C4-2B (cell line): ENCODE data around the gene ASB11.

ENCODE experiments used
- H3K27ac ChIP-seq: fragments of 450-650 bp; 2 replicates; pipeline ENCODE4 v1.5.1; 2017
- ZFX ChIP-seq: fragments of 450-650 bp; IDR thresholded peaks from 2 replicates; pipeline ENCODE4 v1.6.1; 2017
- TF ChIP-seq, protein P1 (sequence below): fragments of 450-650 bp; conservative IDR thresholded peaks from 2 replicates; pipeline ENCODE4 v1.5.1; 2017; ENCODE audit warnings: mild to moderate bottlenecking

ASB11 gene

DNA sequence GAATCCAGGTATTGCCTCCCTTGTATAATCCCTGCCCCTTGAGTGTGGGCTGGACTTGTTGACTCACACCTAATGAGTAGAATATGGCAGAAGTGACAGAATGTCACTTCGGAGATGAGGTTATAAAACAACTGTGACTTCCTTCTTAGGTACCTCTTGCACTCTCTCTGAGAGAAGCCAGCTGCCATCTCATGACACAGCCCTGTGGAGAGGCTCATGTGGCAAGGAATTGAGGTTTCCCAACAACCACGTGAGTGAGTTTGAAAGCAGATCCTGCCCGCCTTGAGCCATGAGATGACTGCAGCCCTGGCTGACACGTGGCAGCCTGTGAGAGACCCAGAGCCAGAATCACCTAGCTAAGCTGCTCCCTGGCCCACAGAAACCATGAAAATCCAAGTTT lies 13.5 kb downstream of the ASB11 start:
- H3K27ac ChIP-seq = no peak overlapping the region
- TF ChIP-seq, protein P1, sequence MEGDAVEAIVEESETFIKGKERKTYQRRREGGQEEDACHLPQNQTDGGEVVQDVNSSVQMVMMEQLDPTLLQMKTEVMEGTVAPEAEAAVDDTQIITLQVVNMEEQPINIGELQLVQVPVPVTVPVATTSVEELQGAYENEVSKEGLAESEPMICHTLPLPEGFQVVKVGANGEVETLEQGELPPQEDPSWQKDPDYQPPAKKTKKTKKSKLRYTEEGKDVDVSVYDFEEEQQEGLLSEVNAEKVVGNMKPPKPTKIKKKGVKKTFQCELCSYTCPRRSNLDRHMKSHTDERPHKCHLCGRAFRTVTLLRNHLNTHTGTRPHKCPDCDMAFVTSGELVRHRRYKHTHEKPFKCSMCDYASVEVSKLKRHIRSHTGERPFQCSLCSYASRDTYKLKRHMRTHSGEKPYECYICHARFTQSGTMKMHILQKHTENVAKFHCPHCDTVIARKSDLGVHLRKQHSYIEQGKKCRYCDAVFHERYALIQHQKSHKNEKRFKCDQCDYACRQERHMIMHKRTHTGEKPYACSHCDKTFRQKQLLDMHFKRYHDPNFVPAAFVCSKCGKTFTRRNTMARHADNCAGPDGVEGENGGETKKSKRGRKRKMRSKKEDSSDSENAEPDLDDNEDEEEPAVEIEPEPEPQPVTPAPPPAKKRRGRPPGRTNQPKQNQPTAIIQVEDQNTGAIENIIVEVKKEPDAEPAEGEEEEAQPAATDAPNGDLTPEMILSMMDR = no peak
- TF ChIP-seq ZFX = no peak

- H3K27ac ChIP-seq = no peak overlapping the region
- TF ChIP-seq ZFX = no peak
- TF ChIP-seq, protein P1 = peak; percentile 56
Measured at GRCh38 chrX:15299941-15300851, 15.2 kb downstream of the ASB11 start.

- H3K27ac ChIP-seq = no peak overlapping the region
- no peak for TF ChIP-seq ZFX
- TF ChIP-seq, protein P1 = no peak
Measured at GRCh38 chrX:15298780-15299179, 16.7 kb downstream of the ASB11 start.

DNA sequence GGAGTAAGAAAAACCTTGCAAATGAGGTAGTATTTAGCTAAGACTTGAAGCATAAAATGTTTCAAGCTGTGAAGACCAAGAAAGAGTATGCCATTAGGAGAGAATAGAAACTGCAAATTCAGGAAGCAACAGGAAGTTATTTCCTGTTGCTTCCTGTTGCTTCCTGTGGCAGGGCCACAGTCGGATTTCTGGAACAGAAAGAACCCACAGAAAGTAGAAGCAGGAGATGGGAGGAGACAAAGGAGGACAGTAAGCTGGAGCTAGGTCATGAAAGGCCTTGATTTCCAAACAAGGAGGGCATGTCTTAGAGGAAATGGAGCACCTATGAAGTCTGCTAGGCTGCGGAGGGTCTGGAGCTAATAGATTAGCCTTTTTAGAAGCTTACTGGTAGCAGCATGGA lies 17.2 kb downstream of the ASB11 start:
- no peak for TF ChIP-seq ZFX
- TF ChIP-seq, protein P1 = no peak
- no peak overlapping the region for H3K27ac ChIP-seq

- TF ChIP-seq, protein P1 = no peak
- no peak for TF ChIP-seq ZFX
- peak overlapping the region; percentile 50 for H3K27ac ChIP-seq
Measured at GRCh38 chrX:15293451-15293850, 22.0 kb downstream of the ASB11 start.

DNA sequence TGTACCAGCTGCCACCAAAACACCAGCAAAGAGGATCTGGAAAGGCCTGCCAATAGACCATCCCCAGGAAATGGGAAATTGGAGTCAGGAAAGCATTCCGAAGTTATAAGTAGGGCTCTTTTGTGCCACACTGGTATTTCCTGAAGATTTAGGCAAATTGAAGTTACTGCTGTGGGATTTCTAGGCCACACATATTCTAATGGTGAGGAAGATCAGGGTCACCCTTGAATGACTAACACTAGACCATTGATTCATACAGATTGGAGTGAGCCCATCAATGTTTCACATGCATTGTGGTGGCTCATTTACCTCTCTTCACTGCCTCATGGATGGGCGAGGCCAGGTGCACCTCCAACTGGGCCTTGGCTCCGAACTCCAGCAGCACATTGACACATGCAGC lies 22.6 kb downstream of the ASB11 start:
- TF ChIP-seq, protein P1 = no peak
- no peak for TF ChIP-seq ZFX
- peak overlapping the region; percentile 50 for H3K27ac ChIP-seq

DNA sequence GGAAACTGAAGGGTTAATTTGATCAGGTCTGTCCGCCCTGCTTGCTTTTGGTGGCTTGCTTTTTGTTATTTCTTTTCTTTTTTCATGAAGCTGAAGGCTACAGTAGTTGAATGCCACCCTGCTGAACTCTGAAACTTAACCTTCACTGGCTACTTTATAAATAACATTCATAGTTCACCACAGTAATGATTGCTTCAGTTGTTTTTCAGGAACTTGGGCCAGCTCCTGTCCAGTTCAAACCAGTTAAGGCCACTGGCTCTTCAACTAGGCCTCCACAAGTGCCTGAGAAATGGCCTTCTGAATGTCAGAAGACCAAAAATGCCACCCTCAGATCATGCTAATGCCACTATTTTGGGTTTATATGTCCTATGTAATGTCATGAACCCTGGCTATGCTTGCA lies 37.8 kb downstream of the ASB11 start:
- H3K27ac ChIP-seq = no peak overlapping the region
- TF ChIP-seq ZFX = no peak
- TF ChIP-seq, protein P1 = no peak
